OCI-M2 (cell line): ENCODE data around the gene KMO.

ENCODE experiments used
- DNase-seq: peaks from one replicate; lab custom pipeline; 2025; ENCODE audit not compliant: unreplicated experiment; lab: John Stamatoyannopoulos, UW

Gene KMO

GRCh38 chr1:241536969-241537368 is 4.8 kb downstream of the KMO start:
- DNase-seq, result no peak

GRCh38 chr1:241542199-241542907 is 10.2 kb downstream of the KMO start:
- no peak for DNase-seq

GRCh38 chr1:241548008-241548407 is 15.8 kb downstream of the KMO start:
- DNase-seq, result no peak

GRCh38 chr1:241550318-241550717 is 18.1 kb downstream of the KMO start:
- no peak for DNase-seq

- DNase-seq, result no peak
These were observed 19.8 kb downstream of the KMO start for GRCh38 chr1:241551759-241552638.

- no peak for DNase-seq
These were observed 21.9 kb downstream of the KMO start for GRCh38 chr1:241553886-241554592.

GRCh38 chr1:241555526-241555925 is 23.3 kb downstream of the KMO start:
- DNase-seq, result no peak

- DNase-seq, result no peak
These were observed 24.9 kb downstream of the KMO start for GRCh38 chr1:241557031-241557430.

- no peak for DNase-seq
These were observed 25.5 kb downstream of the KMO start for GRCh38 chr1:241557551-241558193.

GRCh38 chr1:241560146-241560848 is 28.1 kb downstream of the KMO start:
- DNase-seq, result no peak

- DNase-seq, result no peak
These were observed 28.6 kb downstream of the KMO start for GRCh38 chr1:241560849-241561187.

- DNase-seq, result no peak
These were observed 37.7 kb downstream of the KMO start for GRCh38 chr1:241569848-241570247.

GRCh38 chr1:241574154-241574553 is 42.0 kb downstream of the KMO start:
- DNase-seq, result no peak

GRCh38 chr1:241579434-241579833 is 47.3 kb downstream of the KMO start:
- DNase-seq, result no peak

GRCh38 chr1:241582921-241583321 is 50.7 kb downstream of the KMO start:
- DNase-seq, result no peak

- no peak for DNase-seq
These were observed 54.8 kb downstream of the KMO start for GRCh38 chr1:241586905-241587512.

- DNase-seq, result no peak
These were observed 57.3 kb downstream of the KMO start for GRCh38 chr1:241589521-241589920.

- no peak for DNase-seq
These were observed 58.5 kb downstream of the KMO start for GRCh38 chr1:241590719-241591118.

- no peak for DNase-seq
These were observed 59.1 kb downstream of the KMO start for GRCh38 chr1:241591317-241591716.

- DNase-seq, result no peak
These were observed 59.6 kb downstream of the KMO start for GRCh38 chr1:241591736-241592135.
